ENCODE results near the gene RAPGEF4.

Gene RAPGEF4

GRCh38 chr2:172905937-172906811 lies 170.5 kb downstream of the RAPGEF4 start:
- no peak for TF ChIP-seq CTCF (IDR thresholded peaks at IDR 0.05; ENCODE audit: borderline replicate concordance, insufficient read depth, low read depth, low read length)

DNA sequence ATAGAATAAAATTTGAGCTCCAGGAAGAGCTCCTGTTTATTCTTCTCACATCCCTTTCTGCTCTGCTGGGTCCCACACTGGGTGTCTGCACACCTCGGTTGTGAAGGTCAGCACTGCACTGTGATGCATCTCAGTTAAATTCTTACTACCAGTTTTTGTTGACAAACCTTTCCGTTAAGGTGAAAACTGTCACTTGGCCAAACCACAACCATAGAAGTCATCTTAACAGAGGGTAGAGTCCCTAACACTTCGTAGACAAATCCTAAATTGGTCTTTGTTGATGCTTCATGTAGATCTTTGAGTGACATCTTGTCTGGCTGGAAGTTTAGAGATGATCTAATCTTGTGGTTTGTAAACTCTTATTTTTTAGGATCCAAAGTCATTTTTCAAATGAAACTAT lies 172.6 kb downstream of the RAPGEF4 start:
- no peak for TF ChIP-seq CTCF (IDR thresholded peaks at IDR 0.05; ENCODE audit: borderline replicate concordance, insufficient read depth, low read depth, low read length)

More at GRCh38 chr2:172905937-172906811, 170.5 kb downstream of the RAPGEF4 start:
- H3K4me3 ChIP-seq (ENCODE audit: low read depth, low read length), result no peak overlapping the region

DNA sequence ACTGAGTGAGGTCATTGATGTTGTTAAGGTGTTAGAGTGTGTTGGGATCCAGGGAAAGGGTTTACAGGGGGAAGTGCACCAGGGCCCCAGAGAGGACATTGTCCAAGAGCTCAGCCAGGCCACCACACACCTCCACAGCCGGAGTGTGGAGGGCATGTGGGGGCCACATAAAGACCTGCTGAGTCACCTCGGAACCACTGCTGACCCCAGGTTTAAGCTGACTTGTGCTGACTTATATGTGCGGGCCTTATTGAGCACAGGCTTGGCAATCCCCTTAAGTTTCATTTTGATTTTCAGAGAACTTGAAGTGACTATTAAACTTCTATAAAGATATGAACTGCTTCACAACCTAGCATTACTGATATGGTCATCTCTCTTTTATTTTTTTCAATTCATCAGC lies 173.8 kb downstream of the RAPGEF4 start:
- no peak for TF ChIP-seq CTCF (IDR thresholded peaks at IDR 0.05; ENCODE audit: borderline replicate concordance, insufficient read depth, low read depth, low read length)
- no peak overlapping the region for H3K4me3 ChIP-seq (ENCODE audit: low read depth, low read length)

More for the DNA sequence above, 172.6 kb downstream of the RAPGEF4 start:
- H3K4me3 ChIP-seq (ENCODE audit: low read depth, low read length), result no peak overlapping the region

DNA sequence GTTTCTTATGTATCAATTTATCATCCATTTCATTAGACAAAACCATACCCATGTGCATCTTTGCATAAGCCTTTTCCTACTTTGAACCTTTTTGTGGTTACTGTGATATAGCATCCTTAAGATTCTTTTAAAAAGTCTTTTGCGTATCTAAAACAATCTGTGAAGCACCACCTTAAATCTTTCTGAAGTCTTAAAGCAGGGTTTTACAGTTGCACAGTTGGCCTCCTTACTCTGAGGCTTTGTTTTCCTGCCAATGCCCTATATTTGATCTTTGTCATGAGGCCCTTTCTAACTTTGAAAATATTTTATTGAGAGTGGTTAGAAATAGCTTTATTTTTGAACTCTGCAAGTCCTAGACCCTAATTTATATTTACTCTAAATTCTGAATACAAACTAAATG lies 176.6 kb downstream of the RAPGEF4 start:
- H3K4me3 ChIP-seq (ENCODE audit: low read depth, low read length), result no peak overlapping the region
- no peak for TF ChIP-seq CTCF (IDR thresholded peaks at IDR 0.05; ENCODE audit: borderline replicate concordance, insufficient read depth, low read depth, low read length)

- no peak for TF ChIP-seq CTCF (IDR thresholded peaks at IDR 0.05; ENCODE audit: borderline replicate concordance, insufficient read depth, low read depth, low read length)
- no peak overlapping the region for H3K4me3 ChIP-seq (ENCODE audit: low read depth, low read length)
Observed at GRCh38 chr2:172914341-172915008, 178.8 kb downstream of the RAPGEF4 start.

GRCh38 chr2:172917716-172918115 lies 182.1 kb downstream of the RAPGEF4 start:
- TF ChIP-seq CTCF (IDR thresholded peaks at IDR 0.05; ENCODE audit: borderline replicate concordance, insufficient read depth, low read depth, low read length), result no peak
- no peak overlapping the region for H3K4me3 ChIP-seq (ENCODE audit: low read depth, low read length)

Data from GM12875 (cell line).